AG09309 (cell line): Measurements from ENCODE around the gene TRERF1.

Experiments used
- DNase-seq: peaks from one replicate; pipeline ENCODE4 v3.0.0-alpha.2; 2010; ENCODE audit warnings: low read depth
- H3K4me3 ChIP-seq: 2 replicates; pipeline ENCODE4 v1.5.1; 2011; ENCODE audit warnings: mild to moderate bottlenecking, low read depth, low read length, moderate library complexity; ENCODE audit not compliant: control insufficient read depth
- CTCF ChIP-seq: IDR thresholded peaks from 2 replicates; pipeline ENCODE4 v1.5.1; 2011; ENCODE audit warnings: mild to moderate bottlenecking, low read depth, low read length, inconsistent platforms; ENCODE audit not compliant: insufficient read depth, control insufficient read depth; ENCODE audit errors: missing control alignments

TRERF1 gene

GRCh38 chr6:42269553-42269952 is 182.2 kb downstream of the TRERF1 start:
- no peak overlapping the region for H3K4me3 ChIP-seq
- no peak for TF ChIP-seq CTCF
- DNase-seq, result no peak

GRCh38 chr6:42268835-42269204 is 182.9 kb downstream of the TRERF1 start:
- DNase-seq, result no peak
- no peak overlapping the region for H3K4me3 ChIP-seq
- no peak for TF ChIP-seq CTCF

- TF ChIP-seq CTCF, result no peak
- no peak overlapping the region for H3K4me3 ChIP-seq
- no peak for DNase-seq
Measured at GRCh38 chr6:42268016-42268834, 183.5 kb downstream of the TRERF1 start.

GRCh38 chr6:42266538-42266937 is 185.2 kb downstream of the TRERF1 start:
- no peak for TF ChIP-seq CTCF
- no peak for DNase-seq
- H3K4me3 ChIP-seq, result no peak overlapping the region

- H3K4me3 ChIP-seq, result no peak overlapping the region
- TF ChIP-seq CTCF, result no peak
- DNase-seq, result no peak
Measured at GRCh38 chr6:42264852-42265390, 186.8 kb downstream of the TRERF1 start.

GRCh38 chr6:42264162-42264851 is 187.4 kb downstream of the TRERF1 start:
- no peak overlapping the region for H3K4me3 ChIP-seq
- no peak for TF ChIP-seq CTCF

More at GRCh38 chr6:42264162-42264851, 187.4 kb downstream of the TRERF1 start:
- no peak for DNase-seq
